HEK293 (cell line): ENCODE results near the gene CDKL5.

Experiments
- BCL11B ChIP-seq: fragments of 450-650 bp; formaldehyde crosslinking; IDR thresholded peaks from 2 replicates; pipeline ENCODE4 v1.5.1; 2016; ENCODE audit warnings: low read depth, missing biosample characterization, missing genetic modification characterization
- KLF10 ChIP-seq: fragments of 450-650 bp; IDR thresholded peaks from 2 replicates; pipeline ENCODE4 v1.5.1; 2018; ENCODE audit warnings: missing biosample characterization, mild to moderate bottlenecking, missing genetic modification characterization
- TRIM28 ChIP-seq: IDR thresholded peaks from 2 replicates; pipeline ENCODE4 v1.6.1; 2011; ENCODE audit warnings: low read length, control low read depth, borderline replicate concordance
- ZEB2 ChIP-seq: fragments of 450-650 bp; formaldehyde crosslinking; IDR thresholded peaks from 2 replicates; pipeline ENCODE4 v1.5.1; 2016; ENCODE audit warnings: missing biosample characterization, missing genetic modification characterization
- ZNF274 ChIP-seq, 2 experiments: fragments of 200-500 bp in 1 of 2; fragments of 450-650 bp in 1 of 2; sonication (Bioruptor generic) in 1 of 2; formaldehyde crosslinking in 1 of 2; IDR thresholded peaks; 2 replicates each; pipeline versions ENCODE4 v1.5.1 to v1.6.1; 2014 to 2016; ENCODE audit warnings: borderline replicate concordance in 1 of 2, inconsistent platforms in 1 of 2, low read length in 1 of 2, missing biosample characterization in 1 of 2, missing genetic modification characterization in 1 of 2
- ZNF558 ChIP-seq: fragments of 450-650 bp; formaldehyde crosslinking; IDR thresholded peaks from 2 replicates; pipeline ENCODE4 v1.5.1; 2016; ENCODE audit warnings: missing biosample characterization, missing genetic modification characterization
- ZNF624 ChIP-seq: fragments of 450-650 bp; formaldehyde crosslinking; IDR thresholded peaks from 2 replicates; pipeline ENCODE4 v1.5.1; 2017; ENCODE audit warnings: missing biosample characterization, missing genetic modification characterization
- ZSCAN30 ChIP-seq: fragments of 450-650 bp; IDR thresholded peaks from 2 replicates; pipeline ENCODE4 v1.5.1; 2018; ENCODE audit warnings: missing biosample characterization, mild to moderate bottlenecking, missing genetic modification characterization, moderate library complexity
- TF ChIP-seq, protein P1 (sequence below): fragments of 450-650 bp; formaldehyde crosslinking; IDR thresholded peaks from 2 replicates; pipeline ENCODE4 v1.5.1; 2016; ENCODE audit warnings: missing biosample characterization, missing genetic modification characterization
- TF ChIP-seq, protein P2 (sequence below): fragments of 450-650 bp; formaldehyde crosslinking; IDR thresholded peaks from 2 replicates; pipeline ENCODE4 v1.5.1; 2016; ENCODE audit warnings: missing biosample characterization, missing genetic modification characterization
- TF ChIP-seq, protein P3 (sequence below): fragments of 450-650 bp; formaldehyde crosslinking; IDR thresholded peaks from 2 replicates; pipeline ENCODE4 v1.5.1; 2016; ENCODE audit warnings: missing biosample characterization, missing genetic modification characterization
- TF ChIP-seq, protein P4 (sequence below): fragments of 450-650 bp; IDR thresholded peaks from 2 replicates; pipeline ENCODE4 v1.5.1; 2018; ENCODE audit warnings: missing biosample characterization, mild to moderate bottlenecking, missing genetic modification characterization

DNA sequence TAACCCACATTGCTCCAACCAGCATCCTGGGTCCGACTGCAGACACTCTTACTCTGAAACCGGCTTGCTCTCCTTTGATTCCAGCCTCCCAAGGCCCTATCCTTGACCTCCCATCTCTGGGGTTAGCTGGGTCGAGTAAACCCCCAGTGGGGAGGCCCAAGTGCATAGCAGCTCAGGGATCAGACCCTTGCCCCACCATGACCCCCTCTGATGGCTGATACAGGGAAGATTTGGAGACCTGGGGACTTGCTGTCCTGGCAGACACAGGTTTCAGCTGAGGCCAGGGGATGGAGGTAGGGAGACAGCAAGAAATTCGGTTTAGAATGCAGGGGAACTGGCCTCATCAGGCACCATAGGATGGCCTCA, 23.6 kb upstream of the CDKL5 start:
- TF ChIP-seq, protein P1, sequence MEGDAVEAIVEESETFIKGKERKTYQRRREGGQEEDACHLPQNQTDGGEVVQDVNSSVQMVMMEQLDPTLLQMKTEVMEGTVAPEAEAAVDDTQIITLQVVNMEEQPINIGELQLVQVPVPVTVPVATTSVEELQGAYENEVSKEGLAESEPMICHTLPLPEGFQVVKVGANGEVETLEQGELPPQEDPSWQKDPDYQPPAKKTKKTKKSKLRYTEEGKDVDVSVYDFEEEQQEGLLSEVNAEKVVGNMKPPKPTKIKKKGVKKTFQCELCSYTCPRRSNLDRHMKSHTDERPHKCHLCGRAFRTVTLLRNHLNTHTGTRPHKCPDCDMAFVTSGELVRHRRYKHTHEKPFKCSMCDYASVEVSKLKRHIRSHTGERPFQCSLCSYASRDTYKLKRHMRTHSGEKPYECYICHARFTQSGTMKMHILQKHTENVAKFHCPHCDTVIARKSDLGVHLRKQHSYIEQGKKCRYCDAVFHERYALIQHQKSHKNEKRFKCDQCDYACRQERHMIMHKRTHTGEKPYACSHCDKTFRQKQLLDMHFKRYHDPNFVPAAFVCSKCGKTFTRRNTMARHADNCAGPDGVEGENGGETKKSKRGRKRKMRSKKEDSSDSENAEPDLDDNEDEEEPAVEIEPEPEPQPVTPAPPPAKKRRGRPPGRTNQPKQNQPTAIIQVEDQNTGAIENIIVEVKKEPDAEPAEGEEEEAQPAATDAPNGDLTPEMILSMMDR (tag by site-specific recombination) = no peak
- TF ChIP-seq TRIM28 = no peak
- TF ChIP-seq, protein P2, sequence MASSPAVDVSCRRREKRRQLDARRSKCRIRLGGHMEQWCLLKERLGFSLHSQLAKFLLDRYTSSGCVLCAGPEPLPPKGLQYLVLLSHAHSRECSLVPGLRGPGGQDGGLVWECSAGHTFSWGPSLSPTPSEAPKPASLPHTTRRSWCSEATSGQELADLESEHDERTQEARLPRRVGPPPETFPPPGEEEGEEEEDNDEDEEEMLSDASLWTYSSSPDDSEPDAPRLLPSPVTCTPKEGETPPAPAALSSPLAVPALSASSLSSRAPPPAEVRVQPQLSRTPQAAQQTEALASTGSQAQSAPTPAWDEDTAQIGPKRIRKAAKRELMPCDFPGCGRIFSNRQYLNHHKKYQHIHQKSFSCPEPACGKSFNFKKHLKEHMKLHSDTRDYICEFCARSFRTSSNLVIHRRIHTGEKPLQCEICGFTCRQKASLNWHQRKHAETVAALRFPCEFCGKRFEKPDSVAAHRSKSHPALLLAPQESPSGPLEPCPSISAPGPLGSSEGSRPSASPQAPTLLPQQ (tag by site-specific recombination) = no peak
- no peak for TF ChIP-seq ZSCAN30 (tag by site-specific recombination)
- no peak for TF ChIP-seq ZEB2 (tag by site-specific recombination)
- TF ChIP-seq, protein P3, sequence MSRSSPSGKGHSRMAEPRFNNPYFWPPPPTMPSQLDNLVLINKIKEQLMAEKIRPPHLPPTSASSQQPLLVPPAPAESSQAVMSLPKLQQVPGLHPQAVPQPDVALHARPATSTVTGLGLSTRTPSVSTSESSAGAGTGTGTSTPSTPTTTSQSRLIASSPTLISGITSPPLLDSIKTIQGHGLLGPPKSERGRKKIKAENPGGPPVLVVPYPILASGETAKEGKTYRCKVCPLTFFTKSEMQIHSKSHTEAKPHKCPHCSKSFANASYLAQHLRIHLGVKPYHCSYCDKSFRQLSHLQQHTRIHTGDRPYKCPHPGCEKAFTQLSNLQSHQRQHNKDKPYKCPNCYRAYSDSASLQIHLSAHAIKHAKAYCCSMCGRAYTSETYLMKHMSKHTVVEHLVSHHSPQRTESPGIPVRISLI (tag by site-specific recombination) = no peak
- no peak for TF ChIP-seq ZNF624 (tag by site-specific recombination)
- TF ChIP-seq KLF10 (tag by site-specific recombination) = no peak
- no peak for TF ChIP-seq ZNF274 (IDR thresholded peaks at IDR 0.05; ENCODE audit: low read length)
- no peak for TF ChIP-seq ZNF274 (tag by site-specific recombination; IDR thresholded peaks at IDR 0.05; ENCODE audit: borderline replicate concordance)
- TF ChIP-seq, protein P4, sequence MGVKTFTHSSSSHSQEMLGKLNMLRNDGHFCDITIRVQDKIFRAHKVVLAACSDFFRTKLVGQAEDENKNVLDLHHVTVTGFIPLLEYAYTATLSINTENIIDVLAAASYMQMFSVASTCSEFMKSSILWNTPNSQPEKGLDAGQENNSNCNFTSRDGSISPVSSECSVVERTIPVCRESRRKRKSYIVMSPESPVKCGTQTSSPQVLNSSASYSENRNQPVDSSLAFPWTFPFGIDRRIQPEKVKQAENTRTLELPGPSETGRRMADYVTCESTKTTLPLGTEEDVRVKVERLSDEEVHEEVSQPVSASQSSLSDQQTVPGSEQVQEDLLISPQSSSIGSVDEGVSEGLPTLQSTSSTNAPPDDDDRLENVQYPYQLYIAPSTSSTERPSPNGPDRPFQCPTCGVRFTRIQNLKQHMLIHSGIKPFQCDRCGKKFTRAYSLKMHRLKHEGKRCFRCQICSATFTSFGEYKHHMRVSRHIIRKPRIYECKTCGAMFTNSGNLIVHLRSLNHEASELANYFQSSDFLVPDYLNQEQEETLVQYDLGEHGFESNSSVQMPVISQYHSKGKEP = no peak
- TF ChIP-seq BCL11B = no peak
- TF ChIP-seq ZNF558 (tag by site-specific recombination) = no peak
